ENCODE measurements around the gene THEMIS2. TPM values are rescaled to one million over a fixed set of nuclear protein-coding genes. Genes with fewer than 3 reads are reported as not detected.

Gene THEMIS2
- total and polyA plus RNA-seq, 10 of the 15 experiments (the other 5 are each of a cell fraction or from before 2014, with no cell fraction given), result 9.1 to 114 (median 38.3) TPM

GRCh38 chr1:27862671-27863537 is 9.4 kb upstream of the THEMIS2 start:
- Histone ChIP-seq H3K9me3 (replicated peaks; ENCODE audit: control insufficient read depth, insufficient read depth, low read length) (no peaks in the 10 kb centered on the region; the same call in 2 of the 3 replicates), H2AFZ (ENCODE audit: control insufficient read depth, low read depth, low read length) (peak overlapping the region; percentile 73), H3K36me3 (ENCODE audit: control insufficient read depth in 2 of 2, insufficient read depth in 2 of 2, low read length in 1 of 2) (no peaks in the 10 kb centered on the region), H3K27me3 (replicated peaks in 1 of 2; ENCODE audit: control insufficient read depth in 2 of 2, insufficient read depth in 2 of 2, low read length in 1 of 2) (no peaks in the 10 kb centered on the region), H3K27ac (ENCODE audit: control insufficient read depth, insufficient read depth) (peak overlapping the region; percentile 76), H3K4me1 (ENCODE audit: control insufficient read depth, insufficient read depth, low read length) (peaks cover 42% of the 10 kb centered on the region), H3K9ac (ENCODE audit: control insufficient read depth, insufficient read depth, low read length) (peak overlapping the region; percentile 41; the same call in 1 of the 2 replicates), H3K4me2 (ENCODE audit: control insufficient read depth, insufficient read depth) (peak overlapping the region; percentile 82), H3K4me3 (peak overlapping the region; percentile 22; the same call in 1 of the 2 replicates), H3K79me2 (ENCODE audit: control insufficient read depth, insufficient read depth, low read length) (no peaks in the 10 kb centered on the region), H4K20me1 (ENCODE audit: control insufficient read depth, insufficient read depth) (no peaks in the 10 kb centered on the region)
- BruUV-seq (replicated peaks), result no TSS peak
- 57% methylated on average over 9 of the region's 9 CpGs for WGBS (ENCODE audit: insufficient coverage, insufficient replicate concordance, low lambda C conversion rate, missing lambda C conversion rate)
- ChIA-PET POLR2A (interaction anchor here (0.5 to 2.9 kb wide), 7 partner anchors 13 to 61 kb away, joined by 3 to 17 read pairs (median 4); no protein-coding TSS in a partner anchor), RAD21 (ENCODE audit: unreplicated experiment) (interaction anchor here (0.9 to 1.4 kb wide), 6 partner anchors 12 to 65 kb away, joined by 3 to 5 read pairs (median 4); no protein-coding TSS in a partner anchor), SMC1A (ENCODE audit: uncharacterized antibody, unreplicated experiment) (interaction anchor here (0.8 to 2.5 kb wide), 9 partner anchors 11 to 347 kb away, joined by 3 to 18 read pairs (median 5); no protein-coding TSS in a partner anchor), CTCF (interaction anchor here (0.6 to 1.8 kb wide), 5 partner anchors 26 to 346 kb away, joined by 3 to 6 read pairs (median 5); no protein-coding TSS in a partner anchor)
- peak; percentile 75 for ATAC-seq
- no peak for FAIRE-seq
- peak; percentile 76 for DNase-seq (ENCODE audit: low read depth, low spot score)
- intact Hi-C loops (cut with micrococcal nuclease; ENCODE audit: unreplicated experiment), result loop anchor here (10.0 kb wide), 1 partner anchor 312 kb away; the partner anchor contains the start of gene PTAFR
- in situ Hi-C loops (cut with MboI), result loop anchor here (5.0 kb wide), 2 partner anchors 114 to 224 kb away; partner anchors contain the start of gene EYA3
- TF ChIP-seq RELA (IDR thresholded peaks at IDR 0.05; ENCODE audit: borderline replicate concordance, partially characterized antibody) (no peak), JUNB (IDR thresholded peaks at IDR 0.05) (no peak), TARDBP (IDR thresholded peaks at IDR 0.05; ENCODE audit: borderline replicate concordance) (no peak), EZH2 (IDR thresholded peaks at IDR 0.05; ENCODE audit: borderline replicate concordance, control insufficient read depth, low read depth, low read length) (no peak), STAT3 (IDR thresholded peaks at IDR 0.05; ENCODE audit: low read depth, low read length) (no peak), KDM1A (IDR thresholded peaks at IDR 0.05; ENCODE audit: borderline replicate concordance) (no peak), ZSCAN29 (IDR thresholded peaks at IDR 0.05) (no peak), POLR2A (IDR thresholded peaks at IDR 0.05; ENCODE audit: low read depth, low read length) (no peak), KLF5 (IDR thresholded peaks at IDR 0.05; ENCODE audit: partially characterized antibody) (no peak), YY1 (IDR thresholded peaks at IDR 0.05; ENCODE audit: low read depth, low read length) (no peak), NBN (IDR thresholded peaks at IDR 0.05) (peak; percentile 91)
- TF ChIP-seq, protein P1, sequence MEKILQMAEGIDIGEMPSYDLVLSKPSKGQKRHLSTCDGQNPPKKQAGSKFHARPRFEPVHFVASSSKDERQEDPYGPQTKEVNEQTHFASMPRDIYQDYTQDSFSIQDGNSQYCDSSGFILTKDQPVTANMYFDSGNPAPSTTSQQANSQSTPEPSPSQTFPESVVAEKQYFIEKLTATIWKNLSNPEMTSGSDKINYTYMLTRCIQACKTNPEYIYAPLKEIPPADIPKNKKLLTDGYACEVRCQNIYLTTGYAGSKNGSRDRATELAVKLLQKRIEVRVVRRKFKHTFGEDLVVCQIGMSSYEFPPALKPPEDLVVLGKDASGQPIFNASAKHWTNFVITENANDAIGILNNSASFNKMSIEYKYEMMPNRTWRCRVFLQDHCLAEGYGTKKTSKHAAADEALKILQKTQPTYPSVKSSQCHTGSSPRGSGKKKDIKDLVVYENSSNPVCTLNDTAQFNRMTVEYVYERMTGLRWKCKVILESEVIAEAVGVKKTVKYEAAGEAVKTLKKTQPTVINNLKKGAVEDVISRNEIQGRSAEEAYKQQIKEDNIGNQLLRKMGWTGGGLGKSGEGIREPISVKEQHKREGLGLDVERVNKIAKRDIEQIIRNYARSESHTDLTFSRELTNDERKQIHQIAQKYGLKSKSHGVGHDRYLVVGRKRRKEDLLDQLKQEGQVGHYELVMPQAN (conservative IDR thresholded peaks at IDR 0.05), result no peak
- TF ChIP-seq, protein P2, sequence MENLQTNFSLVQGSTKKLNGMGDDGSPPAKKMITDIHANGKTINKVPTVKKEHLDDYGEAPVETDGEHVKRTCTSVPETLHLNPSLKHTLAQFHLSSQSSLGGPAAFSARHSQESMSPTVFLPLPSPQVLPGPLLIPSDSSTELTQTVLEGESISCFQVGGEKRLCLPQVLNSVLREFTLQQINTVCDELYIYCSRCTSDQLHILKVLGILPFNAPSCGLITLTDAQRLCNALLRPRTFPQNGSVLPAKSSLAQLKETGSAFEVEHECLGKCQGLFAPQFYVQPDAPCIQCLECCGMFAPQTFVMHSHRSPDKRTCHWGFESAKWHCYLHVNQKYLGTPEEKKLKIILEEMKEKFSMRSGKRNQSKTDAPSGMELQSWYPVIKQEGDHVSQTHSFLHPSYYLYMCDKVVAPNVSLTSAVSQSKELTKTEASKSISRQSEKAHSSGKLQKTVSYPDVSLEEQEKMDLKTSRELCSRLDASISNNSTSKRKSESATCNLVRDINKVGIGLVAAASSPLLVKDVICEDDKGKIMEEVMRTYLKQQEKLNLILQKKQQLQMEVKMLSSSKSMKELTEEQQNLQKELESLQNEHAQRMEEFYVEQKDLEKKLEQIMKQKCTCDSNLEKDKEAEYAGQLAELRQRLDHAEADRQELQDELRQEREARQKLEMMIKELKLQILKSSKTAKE (IDR thresholded peaks at IDR 0.05; ENCODE audit: low read depth, poor library complexity, severe bottlenecking), result no peak
- TF ChIP-seq, protein P3, sequence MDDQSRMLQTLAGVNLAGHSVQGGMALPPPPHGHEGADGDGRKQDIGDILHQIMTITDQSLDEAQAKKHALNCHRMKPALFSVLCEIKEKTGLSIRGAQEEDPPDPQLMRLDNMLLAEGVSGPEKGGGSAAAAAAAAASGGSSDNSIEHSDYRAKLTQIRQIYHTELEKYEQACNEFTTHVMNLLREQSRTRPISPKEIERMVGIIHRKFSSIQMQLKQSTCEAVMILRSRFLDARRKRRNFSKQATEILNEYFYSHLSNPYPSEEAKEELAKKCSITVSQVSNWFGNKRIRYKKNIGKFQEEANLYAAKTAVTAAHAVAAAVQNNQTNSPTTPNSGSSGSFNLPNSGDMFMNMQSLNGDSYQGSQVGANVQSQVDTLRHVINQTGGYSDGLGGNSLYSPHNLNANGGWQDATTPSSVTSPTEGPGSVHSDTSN (IDR thresholded peaks at IDR 0.05; ENCODE audit: insufficient replicate concordance, low read depth, low read length), result peak; percentile 53
- TF ChIP-seq, protein P4, sequence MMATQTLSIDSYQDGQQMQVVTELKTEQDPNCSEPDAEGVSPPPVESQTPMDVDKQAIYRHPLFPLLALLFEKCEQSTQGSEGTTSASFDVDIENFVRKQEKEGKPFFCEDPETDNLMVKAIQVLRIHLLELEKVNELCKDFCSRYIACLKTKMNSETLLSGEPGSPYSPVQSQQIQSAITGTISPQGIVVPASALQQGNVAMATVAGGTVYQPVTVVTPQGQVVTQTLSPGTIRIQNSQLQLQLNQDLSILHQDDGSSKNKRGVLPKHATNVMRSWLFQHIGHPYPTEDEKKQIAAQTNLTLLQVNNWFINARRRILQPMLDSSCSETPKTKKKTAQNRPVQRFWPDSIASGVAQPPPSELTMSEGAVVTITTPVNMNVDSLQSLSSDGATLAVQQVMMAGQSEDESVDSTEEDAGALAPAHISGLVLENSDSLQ (IDR thresholded peaks at IDR 0.05), result peak; percentile 62

All from GM12878 (cell line).